HG03095 (cell line): ENCODE measurements around the gene FARP1.
A peak's percentile ranks its signal among the peaks of the same experiment; 100 is the strongest.

Experiments
- ATAC-seq: cut with Tn5 transposase; IDR thresholded peaks from one replicate; pipeline ENCODE4 v1.9.1; 2021; ENCODE audit warnings: moderate library complexity; ENCODE audit not compliant: unreplicated experiment

FARP1 gene

GRCh38 chr13:98488736-98489135 lies 345.8 kb downstream of the FARP1 start:
- peak; percentile 43 for ATAC-seq

DNA sequence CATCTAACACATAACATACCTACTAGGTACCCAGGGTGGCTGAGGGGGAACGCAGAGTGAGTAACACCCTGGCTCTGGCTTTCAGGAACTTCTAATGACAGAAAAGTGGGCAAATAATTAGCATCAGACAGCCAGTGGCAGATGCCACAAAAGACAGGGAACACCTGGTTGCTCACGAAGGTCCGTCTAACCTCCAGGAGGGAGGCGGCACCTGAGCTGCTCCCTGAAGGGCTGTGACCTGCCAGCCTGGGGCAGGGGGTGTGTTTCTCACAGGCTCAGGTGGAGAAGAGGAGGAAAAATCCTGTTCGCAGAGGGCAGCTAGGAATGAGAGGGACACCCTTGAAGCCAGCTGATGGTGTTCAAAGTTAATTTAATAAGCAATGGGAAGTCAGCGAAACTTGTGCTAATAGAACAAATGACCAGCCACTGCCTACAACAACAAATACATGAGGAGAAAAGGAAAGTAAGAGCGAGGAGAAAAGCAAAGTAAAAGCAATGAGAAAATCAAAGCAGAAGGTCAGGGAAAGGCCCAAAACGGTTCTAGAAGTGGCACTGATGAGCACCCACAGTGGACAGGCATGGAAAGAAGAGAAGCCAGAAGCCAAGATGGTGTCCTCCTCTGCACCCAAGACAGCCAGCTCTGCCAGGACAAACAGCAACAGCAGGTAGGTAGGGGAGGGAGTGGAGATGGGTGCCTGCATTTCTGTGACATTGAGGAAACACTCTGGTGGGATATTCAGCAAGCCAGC lies 346.7 kb downstream of the FARP1 start:
- no peak for ATAC-seq

DNA sequence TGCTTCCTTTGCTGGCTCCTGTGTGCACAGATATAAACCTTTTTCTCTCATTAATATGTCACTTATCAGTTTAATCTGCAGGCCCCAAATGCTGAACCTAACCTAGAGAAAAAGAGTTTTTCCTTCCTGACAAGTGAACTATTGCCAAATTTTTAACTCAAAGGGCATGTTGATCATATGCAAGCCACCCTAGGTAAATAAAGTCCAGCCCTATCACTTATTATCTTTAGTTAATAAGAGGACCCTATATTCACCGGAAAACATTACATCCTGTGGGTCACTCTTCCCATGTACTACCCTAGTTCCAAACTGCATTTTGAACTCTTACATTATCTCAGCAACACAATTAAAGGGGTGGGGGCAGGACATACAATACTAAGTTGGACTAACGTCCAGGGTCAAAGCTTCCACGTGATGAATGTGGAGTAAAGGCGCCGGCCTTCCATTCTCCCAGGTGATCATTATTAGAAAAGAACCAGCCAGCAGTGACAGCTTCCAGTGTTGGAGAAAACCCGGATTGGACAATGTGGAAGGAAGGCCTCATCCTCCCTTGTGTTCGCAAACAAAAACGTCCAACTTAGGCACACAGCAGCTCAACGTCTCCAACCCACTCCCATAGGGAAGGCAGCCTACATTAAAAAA lies 347.4 kb downstream of the FARP1 start:
- ATAC-seq = no peak

GRCh38 chr13:98490866-98491265 lies 348.0 kb downstream of the FARP1 start:
- no peak for ATAC-seq

DNA sequence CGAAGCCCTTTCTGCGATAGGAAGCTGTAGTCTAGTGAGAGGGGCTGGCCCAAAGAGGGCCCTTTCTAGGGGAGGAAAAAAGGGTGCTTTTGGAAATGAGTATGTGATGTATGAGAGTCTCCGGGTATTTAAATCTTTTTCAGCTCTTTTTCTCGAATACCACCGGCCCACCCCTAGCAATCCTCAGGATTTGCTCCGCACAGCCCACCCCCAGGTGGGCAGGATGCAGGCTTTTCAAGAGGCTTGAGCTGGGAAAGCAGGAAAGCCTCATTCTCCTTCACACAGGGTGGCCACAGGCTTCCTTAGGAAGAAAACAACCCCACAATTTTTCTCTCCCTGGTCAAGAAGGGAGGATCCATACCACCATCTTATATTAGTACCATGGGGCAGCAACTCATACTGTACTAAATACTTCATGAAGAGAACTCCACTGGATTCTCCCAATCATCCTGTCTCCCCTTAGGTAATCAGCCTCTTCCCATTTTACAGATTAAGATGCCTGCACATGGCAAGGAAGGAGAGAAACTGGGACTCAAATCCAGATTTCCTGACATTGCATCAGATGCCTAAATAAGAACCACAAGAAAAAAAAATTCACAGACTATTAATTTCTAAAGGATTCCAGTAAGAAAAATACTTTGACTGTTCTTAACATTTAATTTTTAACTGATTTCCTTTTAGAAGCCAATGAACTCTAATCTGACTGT lies 349.6 kb downstream of the FARP1 start:
- no peak for ATAC-seq

DNA sequence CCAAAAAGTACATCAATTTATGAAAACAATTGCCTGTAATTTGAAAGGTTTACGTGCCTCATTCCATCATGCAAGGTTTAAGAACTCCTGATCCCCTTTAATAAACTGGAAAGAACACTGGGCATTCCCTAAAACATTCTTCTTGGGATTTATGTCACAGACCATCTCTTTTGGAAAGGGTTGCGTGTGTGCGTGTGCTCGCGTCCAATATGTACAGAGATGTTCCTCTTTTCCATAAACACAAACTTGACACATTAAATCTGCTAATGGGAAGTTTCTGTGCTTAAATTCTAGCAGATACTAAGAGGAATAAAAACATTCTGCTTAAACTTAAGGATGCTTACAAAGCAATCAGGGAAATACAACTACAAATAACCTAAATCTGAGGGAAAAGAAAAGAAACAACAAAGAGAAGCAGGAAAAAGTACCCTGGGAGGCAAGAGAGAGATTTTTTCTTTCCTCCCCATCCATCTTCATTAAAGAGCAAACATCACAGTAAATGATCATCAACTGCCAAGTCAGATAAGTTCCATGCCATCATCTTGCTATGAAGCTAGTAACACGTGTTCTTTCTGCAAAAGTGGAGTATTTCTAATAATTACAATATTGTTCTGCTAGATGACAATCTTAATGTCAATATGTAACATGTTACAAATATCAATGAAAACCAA lies 350.3 kb downstream of the FARP1 start:
- no peak for ATAC-seq

GRCh38 chr13:98494769-98495168 lies 351.9 kb downstream of the FARP1 start:
- no peak for ATAC-seq

- no peak for ATAC-seq
Observed at GRCh38 chr13:98495627-98496478, 353.0 kb downstream of the FARP1 start.

GRCh38 chr13:98496479-98496791 lies 353.5 kb downstream of the FARP1 start:
- ATAC-seq = no peak

DNA sequence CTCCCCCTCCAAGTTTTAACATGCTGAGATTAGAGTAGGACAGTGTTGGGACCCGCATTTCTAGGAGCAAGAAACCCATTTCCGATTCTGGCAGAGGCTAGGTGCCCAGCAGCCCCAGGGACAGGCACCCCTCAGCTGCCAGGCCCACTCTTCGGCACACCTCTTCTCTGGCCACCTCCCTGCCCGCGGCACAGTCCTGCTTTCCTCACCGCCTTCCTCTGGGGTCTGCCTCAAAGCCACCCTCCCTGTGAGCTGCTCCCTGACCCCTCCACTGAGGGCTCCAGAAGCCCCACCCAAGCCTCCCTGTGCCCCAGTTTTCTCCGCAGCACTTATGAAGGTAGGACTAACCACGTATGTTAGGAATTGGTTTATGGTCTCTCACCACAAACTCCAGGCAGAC lies 354.1 kb downstream of the FARP1 start:
- no peak for ATAC-seq

DNA sequence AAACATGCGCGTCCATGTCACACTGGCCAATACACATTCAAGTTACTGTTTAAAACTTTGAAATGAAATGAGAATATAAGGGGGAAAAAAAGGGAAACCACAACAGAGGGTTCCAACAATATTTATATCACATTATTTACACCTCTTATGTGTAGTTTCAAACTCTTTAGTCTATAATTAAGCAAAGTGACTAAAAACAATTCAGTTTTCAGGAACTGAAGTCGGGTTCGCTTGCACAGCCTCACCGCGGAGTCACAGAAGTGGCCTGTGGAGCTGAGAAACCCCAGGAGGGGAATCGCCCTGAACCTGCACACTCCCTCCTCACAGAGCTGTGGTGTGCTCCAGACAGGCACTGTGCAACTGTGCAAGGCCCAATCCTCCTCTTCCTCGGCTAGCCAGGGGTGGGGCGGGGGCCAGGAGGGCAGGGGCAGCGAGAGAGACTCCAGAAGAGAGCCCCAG lies 358.1 kb downstream of the FARP1 start:
- peak; percentile 75 for ATAC-seq

DNA sequence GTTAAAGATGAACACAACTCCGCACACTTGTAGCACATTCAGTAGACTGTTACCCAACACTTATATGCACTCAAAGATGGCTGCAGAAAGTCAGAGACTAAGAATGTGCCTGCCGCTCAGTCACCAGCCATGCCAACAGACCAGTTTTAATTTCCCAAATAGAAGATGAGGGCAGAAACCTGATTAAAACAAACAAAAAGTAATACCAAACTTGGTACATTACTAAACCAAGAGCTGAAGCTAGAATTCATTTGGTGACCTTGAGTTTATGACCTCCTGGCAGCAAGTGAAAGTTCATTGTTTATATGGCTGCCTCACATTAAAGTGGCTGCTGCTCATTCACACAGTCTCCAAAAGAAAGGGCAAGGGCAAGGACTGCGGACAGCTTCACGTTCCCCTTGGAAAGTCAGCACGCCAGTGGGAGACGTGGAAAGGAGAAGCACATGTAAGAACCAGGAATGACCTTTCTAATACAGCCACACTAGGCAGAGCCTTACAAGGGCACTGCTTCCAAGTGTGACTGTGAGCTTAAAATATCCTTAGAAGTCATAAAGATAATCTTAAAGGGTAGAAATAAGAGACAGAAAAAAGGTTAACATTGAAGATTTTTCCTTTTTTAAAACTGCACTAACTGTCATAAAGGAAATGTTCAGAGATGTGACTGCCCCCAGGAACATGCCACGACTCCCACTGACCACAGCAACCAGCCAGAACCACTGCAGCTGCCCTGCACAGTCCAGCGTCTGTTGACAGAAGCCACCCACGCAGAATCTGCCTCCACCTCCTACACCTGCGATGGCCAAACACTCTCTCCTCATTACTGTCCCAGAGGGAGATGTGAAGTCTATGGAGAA lies 360.5 kb downstream of the FARP1 start:
- ATAC-seq = no peak

DNA sequence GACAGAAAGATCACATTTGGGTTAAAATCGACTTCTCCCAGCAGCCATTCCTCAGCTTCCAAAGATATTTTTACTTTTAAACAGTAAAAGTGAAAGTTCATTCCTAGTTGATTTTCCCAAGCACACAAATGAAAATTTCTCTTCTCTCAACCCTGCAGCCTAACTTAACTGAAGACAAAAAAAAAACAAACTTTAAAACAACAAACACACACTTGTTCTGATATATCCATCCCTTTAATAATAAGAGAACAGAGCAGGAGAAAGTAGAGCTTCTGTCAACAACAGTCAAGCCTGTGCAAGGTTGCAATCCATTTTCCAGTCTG lies 361.1 kb downstream of the FARP1 start:
- ATAC-seq = no peak

DNA sequence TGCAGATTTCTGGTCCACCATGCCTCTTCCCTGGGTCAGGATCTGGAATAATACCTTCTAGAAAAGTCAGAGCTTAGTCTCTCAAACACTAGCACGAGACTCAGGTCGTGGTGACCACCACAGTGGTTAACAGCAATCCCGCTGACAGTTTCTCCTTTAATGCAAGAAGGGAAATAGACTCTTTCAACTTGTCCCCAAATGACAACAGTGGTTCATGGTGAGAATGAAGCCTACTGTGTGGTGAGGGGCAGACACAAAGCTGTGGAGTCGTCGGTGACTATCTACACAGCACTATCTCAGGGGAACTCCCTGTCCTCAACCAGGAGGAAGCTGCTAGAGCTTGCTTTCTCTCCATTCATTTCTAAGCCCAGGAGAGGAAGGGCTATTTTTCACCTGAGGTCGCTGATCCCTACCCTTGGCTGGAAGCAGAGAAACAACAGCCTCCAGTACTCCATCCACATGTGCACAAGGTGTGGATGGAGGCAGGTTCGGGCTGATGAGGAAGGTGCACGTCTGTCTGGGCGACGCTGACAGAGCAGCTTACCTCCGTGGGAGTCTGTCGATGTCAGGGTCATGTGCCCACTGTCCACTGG lies 361.6 kb downstream of the FARP1 start:
- ATAC-seq = peak; percentile 55
